Thymus (tissue), 11 donors: ENCODE data around the gene ZNF701. TPM values are rescaled to one million over a fixed set of nuclear protein-coding genes. Genes with fewer than 3 reads are reported as not detected.
A peak's percentile ranks its signal among the peaks of the same experiment; 100 is the strongest.
"Not testable (repeated sequence)": the region's sequence is repeated elsewhere in the genome, so short reads cannot be mapped to it uniquely, and the experiment has no call there.

ENCODE experiments used
- DNase-seq, 9 donors: peaks; one replicate each; pipeline ENCODE4 v3.0.0-alpha.2; 2013; ENCODE audit warnings: low spot score in 9 of 9, low read depth in 6 of 9, missing footprints in 1 of 9
- H3K27ac ChIP-seq, 2 donors: one replicate each; pipeline ENCODE4 v1.5.1; 2013; ENCODE audit warnings: control low read depth in 1 of 2, low read depth in 1 of 2, low read length in 1 of 2, mild to moderate bottlenecking in 1 of 2, moderate library complexity in 1 of 2
- H3K27me3 ChIP-seq, 2 donors: one replicate each; pipeline ENCODE4 v1.5.1; 2013; ENCODE audit warnings: low read length in 1 of 2; ENCODE audit not compliant: control insufficient read depth in 2 of 2, insufficient read depth in 1 of 2
- H3K36me3 ChIP-seq, 2 donors: one replicate each; pipeline ENCODE4 v1.5.1; 2013; ENCODE audit warnings: low read length in 1 of 2, mild to moderate bottlenecking in 1 of 2, moderate library complexity in 1 of 2; ENCODE audit not compliant: control insufficient read depth in 2 of 2, insufficient read depth in 2 of 2
- H3K4me1 ChIP-seq, 2 donors: one replicate each; pipeline ENCODE4 v1.5.1; 2013; ENCODE audit warnings: low read length in 2 of 2; ENCODE audit not compliant: control insufficient read depth in 2 of 2, insufficient read depth in 2 of 2
- H3K4me3 ChIP-seq, 2 donors: one replicate each; pipeline ENCODE4 v1.5.1; 2013; ENCODE audit warnings: low read length in 2 of 2, control low read depth in 1 of 2, mild to moderate bottlenecking in 1 of 2
- H3K9me3 ChIP-seq, 2 donors: one replicate each; pipeline ENCODE4 v1.5.1; 2013; ENCODE audit warnings: low read length in 1 of 2, mild to moderate bottlenecking in 1 of 2; ENCODE audit not compliant: control insufficient read depth in 2 of 2, insufficient read depth in 1 of 2
- WGBS: extraction: QIAGEN DNeasy Blood & Tissue Kit; methylation state at CpG from one replicate; pipeline ENCODE4 v1.1.7; 2013; 5-methylcytosine and 5-hydroxymethylcytosine counted together
- polyA plus RNA-seq: library from polyadenylated mRNA; stranded (reverse); fragments of 200-250 nt; gene quantifications from one replicate; pipeline ENCODE4 v1.2.3, GENCODE V29; 2013
- total RNA-seq: library from RNA; stranded (reverse); fragments of 120-200 nt; gene quantifications from one replicate; pipeline ENCODE4 v1.2.4, GENCODE V29; 2013
- donor health status: healthy.

The ZNF701 gene
- total and polyA plus RNA-seq, 2 donors, result 14.9 to 17.7 TPM

DNA sequence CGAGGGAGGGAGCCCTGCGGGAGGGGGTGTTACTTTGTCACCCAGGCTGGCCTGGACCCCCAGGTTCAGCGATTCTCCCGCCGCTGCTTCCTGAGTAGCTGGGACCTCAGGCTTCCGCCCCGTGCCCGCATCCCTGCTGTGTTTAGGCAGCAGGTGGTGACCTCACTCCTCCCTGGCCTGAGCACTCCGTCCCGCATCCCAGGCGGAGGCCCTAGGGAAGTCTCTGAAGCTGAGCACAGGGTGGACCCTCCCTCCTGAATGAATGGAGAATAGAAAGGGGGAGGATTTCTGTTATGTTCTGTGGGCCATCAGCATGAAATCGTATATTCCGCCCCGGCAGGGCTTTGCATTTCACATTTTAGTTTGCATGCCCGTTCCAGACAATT lies 34.7 kb upstream of the ZNF701 start:
- H3K4me1 ChIP-seq, result peaks cover 5 to 11% of the 10 kb centered on the region in 2 donors
- H3K36me3 ChIP-seq, result peaks cover 4 to 10% of the 10 kb centered on the region in 2 donors
- H3K27ac ChIP-seq, H3K27me3 ChIP-seq, H3K9me3 ChIP-seq: not testable (repeated sequence)
- peak overlapping the region; percentile 65 to 71 for H3K4me3 ChIP-seq
- WGBS, result 2% methylated on average over 15 of the region's 15 CpGs
- DNase-seq, result peak in 1 of 9 donors; percentile 4

DNA sequence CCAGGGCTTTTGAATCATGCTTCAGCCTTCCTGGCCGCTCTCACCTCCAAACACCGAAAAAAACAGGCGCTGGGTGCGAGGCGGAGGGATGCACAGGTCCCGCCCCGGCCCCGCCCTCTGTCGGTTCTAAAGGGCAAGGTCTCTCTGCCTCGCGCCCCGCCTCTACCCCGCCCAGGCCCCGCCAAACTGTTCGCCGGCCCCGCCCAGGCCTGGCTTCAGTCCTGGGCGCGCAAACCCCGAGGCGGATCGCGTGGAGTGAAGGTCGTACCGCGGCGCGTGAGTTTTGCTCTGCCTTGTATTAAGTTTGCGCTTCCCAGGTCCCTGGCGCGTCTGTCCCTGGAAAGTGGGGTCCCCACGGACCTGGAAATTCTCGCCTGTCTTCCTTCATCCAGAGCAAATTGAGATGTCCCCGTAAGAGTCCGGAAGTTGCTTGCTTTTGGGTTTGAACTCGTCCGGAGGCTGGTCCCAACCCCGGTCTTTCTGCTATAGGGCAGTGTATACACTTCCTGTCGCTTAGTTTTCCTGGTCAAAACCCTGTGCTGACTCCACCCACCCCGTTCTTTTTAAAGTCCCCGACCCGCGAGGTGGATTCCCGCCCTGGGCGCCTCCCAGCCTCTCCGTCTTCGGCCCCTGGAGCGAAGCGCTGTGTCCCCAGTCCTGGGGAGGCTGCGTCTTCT lies 34.2 kb upstream of the ZNF701 start:
- peaks cover 5 to 11% of the 10 kb centered on the region in 2 donors for H3K4me1 ChIP-seq
- H3K9me3 ChIP-seq, result peaks cover 0 to 4% of the 10 kb centered on the region in 2 donors
- H3K4me3 ChIP-seq, result peak overlapping the region; percentile 65 to 71
- peaks cover 4 to 10% of the 10 kb centered on the region in 2 donors for H3K36me3 ChIP-seq
- peak; percentile 58 to 94 (median 84) for DNase-seq
- under 1% methylated on average over 50 of the region's 50 CpGs for WGBS
- no peaks in the 10 kb centered on the region for H3K27me3 ChIP-seq
- H3K27ac ChIP-seq, result peak overlapping the region; percentile 86 to 94

DNA sequence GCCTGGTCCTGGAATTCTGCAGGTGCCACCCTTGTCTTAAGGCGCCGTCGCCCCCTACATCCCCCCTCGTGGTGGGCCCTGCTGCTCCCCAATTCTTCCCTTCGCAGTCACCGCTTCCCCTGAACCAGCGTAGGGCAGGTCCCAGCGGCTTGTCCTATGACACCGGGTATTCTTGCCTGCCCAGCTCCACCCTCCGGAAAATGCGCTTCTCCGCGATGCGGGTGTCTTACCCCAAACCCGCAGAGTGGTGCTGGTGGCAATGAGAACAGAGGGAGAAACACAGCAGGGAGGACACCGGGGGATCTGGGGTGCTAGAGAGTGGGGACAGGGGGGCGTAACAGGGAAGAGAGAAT lies 33.7 kb upstream of the ZNF701 start:
- peaks cover 4 to 10% of the 10 kb centered on the region in 2 donors for H3K36me3 ChIP-seq
- peak overlapping the region; percentile 86 to 94 for H3K27ac ChIP-seq
- peak overlapping the region; percentile 65 to 71 for H3K4me3 ChIP-seq
- 5% methylated on average over 17 of the region's 17 CpGs for WGBS
- H3K9me3 ChIP-seq, result peaks cover 0 to 4% of the 10 kb centered on the region in 2 donors
- peaks cover 5 to 11% of the 10 kb centered on the region in 2 donors for H3K4me1 ChIP-seq
- H3K27me3 ChIP-seq, result no peaks in the 10 kb centered on the region
- peak in 4 of 9 donors; percentile 9 to 51 (median 22) for DNase-seq

- H3K27me3 ChIP-seq, DNase-seq, H3K27ac ChIP-seq, H3K4me3 ChIP-seq, H3K9me3 ChIP-seq: not testable (repeated sequence)
- 89% methylated on average over 4 of the region's 4 CpGs for WGBS
- Histone ChIP-seq H3K4me1 (peaks cover 5 to 11% of the 10 kb centered on the region in 2 donors), H3K36me3 (peaks cover 7 to 23% of the 10 kb centered on the region in 2 donors)
These were observed 31.3 kb upstream of the ZNF701 start for GRCh38 chr19:52538815-52539214.

- not testable (repeated sequence) for H3K4me1 ChIP-seq, H3K4me3 ChIP-seq, DNase-seq, H3K9me3 ChIP-seq, H3K27me3 ChIP-seq, H3K27ac ChIP-seq
- over 99% methylated on average over 5 of the region's 5 CpGs for WGBS
- peaks cover 13 to 36% of the 10 kb centered on the region in 2 donors for H3K36me3 ChIP-seq
These were observed 28.9 kb upstream of the ZNF701 start for GRCh38 chr19:52541176-52541575.

- H3K4me3 ChIP-seq, result no peak overlapping the region
- WGBS, result 97% methylated on average over 5 of the region's 5 CpGs
- H3K27me3 ChIP-seq, result no peaks in the 10 kb centered on the region
- peaks cover 4 to 6% of the 10 kb centered on the region in 2 donors for H3K9me3 ChIP-seq
- peaks cover 3 to 4% of the 10 kb centered on the region in 2 donors for H3K4me1 ChIP-seq
- DNase-seq, result no peak
- H3K27ac ChIP-seq, result no peak overlapping the region
- H3K36me3 ChIP-seq, result peaks cover 13 to 41% of the 10 kb centered on the region in 2 donors
These were observed 28.5 kb upstream of the ZNF701 start for GRCh38 chr19:52541608-52542007.

- 91% methylated on average over 6 of the region's 6 CpGs for WGBS
- not testable (repeated sequence) for H3K4me1 ChIP-seq, DNase-seq, H3K9me3 ChIP-seq, H3K4me3 ChIP-seq, H3K27ac ChIP-seq, H3K27me3 ChIP-seq
- H3K36me3 ChIP-seq, result peaks cover 17 to 45% of the 10 kb centered on the region in 2 donors
These were observed 27.5 kb upstream of the ZNF701 start for GRCh38 chr19:52542541-52542940.

GRCh38 chr19:52542984-52543664 lies 27.0 kb upstream of the ZNF701 start:
- H3K27ac ChIP-seq, result no peak overlapping the region
- 90% methylated on average over 8 of the region's 8 CpGs for WGBS
- no peaks in the 10 kb centered on the region for H3K4me1 ChIP-seq
- no peak overlapping the region for H3K4me3 ChIP-seq
- H3K9me3 ChIP-seq, result peaks cover 4 to 6% of the 10 kb centered on the region in 2 donors
- peaks cover 18 to 51% of the 10 kb centered on the region in 2 donors for H3K36me3 ChIP-seq
- H3K27me3 ChIP-seq, result no peaks in the 10 kb centered on the region
- no peak for DNase-seq

- no peak overlapping the region for H3K4me3 ChIP-seq
These were observed 15.7 kb upstream of the ZNF701 start for GRCh38 chr19:52554216-52554971.

More at GRCh38 chr19:52554216-52554971, 15.7 kb upstream of the ZNF701 start:
- peaks cover 35 to 70% of the 10 kb centered on the region in 2 donors for H3K36me3 ChIP-seq
- DNase-seq, result no peak
- no peak overlapping the region for H3K27ac ChIP-seq
- H3K9me3 ChIP-seq, result peaks cover 19 to 38% of the 10 kb centered on the region in 2 donors
- 99% methylated on average over 15 of the region's 15 CpGs for whole genome bisulfite sequencing
- H3K27me3 ChIP-seq, result no peaks in the 10 kb centered on the region
- H3K4me1 ChIP-seq, result no peaks in the 10 kb centered on the region
